Skeletal muscle tissue (tissue), 4 donors: ENCODE data around the gene GLI3. TPM values are rescaled to one million over a fixed set of nuclear protein-coding genes. Genes with fewer than 3 reads are reported as not detected.
A peak's percentile ranks its signal among the peaks of the same experiment; 100 is the strongest.

Experiments
- H3K27ac ChIP-seq: one replicate; pipeline ENCODE4 v1.7.0; 2013; ENCODE audit warnings: mild to moderate bottlenecking, low read depth, low read length, inconsistent platforms
- H3K27me3 ChIP-seq, 3 donors: one replicate each; pipeline ENCODE4 v1.7.0; 2013; ENCODE audit warnings: low read length in 3 of 3; ENCODE audit not compliant: control insufficient read depth in 3 of 3, insufficient read depth in 3 of 3
- H3K36me3 ChIP-seq, 3 donors: one replicate each; pipeline ENCODE4 v1.7.0; 2013; ENCODE audit warnings: low read length in 3 of 3; ENCODE audit not compliant: control insufficient read depth in 3 of 3, insufficient read depth in 3 of 3
- H3K4me1 ChIP-seq, 3 donors: one replicate each; pipeline ENCODE4 v1.7.0; 2013; ENCODE audit warnings: low read length in 3 of 3, mild to moderate bottlenecking in 3 of 3; ENCODE audit not compliant: control insufficient read depth in 3 of 3, insufficient read depth in 3 of 3
- H3K4me3 ChIP-seq, 3 donors: one replicate each; pipeline ENCODE4 v1.7.0; 2013; ENCODE audit warnings: low read length in 3 of 3
- H3K9ac ChIP-seq, 3 donors: one replicate each; pipeline ENCODE4 v1.7.0; 2013; ENCODE audit warnings: low read length in 3 of 3, mild to moderate bottlenecking in 3 of 3, moderate library complexity in 2 of 3, low read depth in 1 of 3
- H3K9me3 ChIP-seq, 3 donors: one replicate each; pipeline ENCODE4 v1.7.0; 2013; ENCODE audit warnings: low read length in 3 of 3; ENCODE audit not compliant: control insufficient read depth in 3 of 3
- total RNA-seq: library from RNA; depleted of rRNA; stranded (reverse); fragments of >200 nt; gene quantifications from one replicate; pipeline ENCODE4 v1.2.3, GENCODE V29; 2014
- donor health status: Osteomylitis.

Gene GLI3
- total RNA-seq, 1 donor from 2014 or later, result 13.6 TPM

DNA sequence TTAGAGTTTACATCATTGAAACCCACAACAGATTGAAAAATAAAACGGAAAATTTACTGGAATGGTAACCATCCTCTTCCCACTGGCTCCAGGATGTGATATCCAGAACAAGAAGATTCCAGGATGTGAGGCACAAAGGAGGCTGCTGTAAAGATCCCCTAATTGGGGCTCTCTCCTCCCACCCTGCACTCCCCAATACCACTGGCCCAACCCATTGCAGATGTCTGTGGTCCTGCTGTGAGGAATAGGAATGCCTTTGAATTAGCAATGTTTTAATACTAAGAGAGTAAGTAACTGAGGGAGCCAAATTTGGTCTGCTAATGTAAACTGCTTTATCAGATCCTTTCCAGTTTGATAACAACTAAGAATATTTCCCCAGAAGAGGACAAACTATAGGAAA is 308.2 kb downstream of the GLI3 start:
- H3K27me3 ChIP-seq, result no peaks in the 10 kb centered on the region
- H3K4me1 ChIP-seq, result no peaks in the 10 kb centered on the region
- H3K4me3 ChIP-seq, result no peak overlapping the region
- H3K27ac ChIP-seq, result no peak overlapping the region
- no peak overlapping the region for H3K9ac ChIP-seq
- H3K9me3 ChIP-seq, result no peaks in the 10 kb centered on the region
- no peaks in the 10 kb centered on the region for H3K36me3 ChIP-seq

DNA sequence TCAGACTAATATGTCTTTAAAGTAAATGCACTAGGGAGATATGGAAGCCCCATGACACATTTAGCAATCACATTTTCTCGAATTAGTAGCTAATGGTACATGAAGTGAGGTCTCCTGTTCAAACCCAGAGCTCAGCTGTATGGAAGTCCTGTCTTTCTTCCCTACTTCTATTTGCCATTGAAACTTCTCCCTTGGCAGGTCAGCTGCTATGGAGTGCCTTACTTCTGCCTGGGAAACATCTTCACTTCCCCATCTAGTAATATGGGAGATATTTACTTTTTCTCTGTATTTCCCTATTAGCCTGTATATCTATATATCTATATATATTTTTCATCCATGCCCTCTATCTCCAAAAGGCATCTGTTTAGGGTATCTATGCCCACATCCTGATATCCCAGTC is 308.8 kb downstream of the GLI3 start:
- Histone ChIP-seq H3K4me1 (no peaks in the 10 kb centered on the region), H3K4me3 (no peak overlapping the region), H3K27ac (no peak overlapping the region), H3K27me3 (no peaks in the 10 kb centered on the region), H3K36me3 (no peaks in the 10 kb centered on the region), H3K9me3 (no peaks in the 10 kb centered on the region), H3K9ac (no peak overlapping the region)

DNA sequence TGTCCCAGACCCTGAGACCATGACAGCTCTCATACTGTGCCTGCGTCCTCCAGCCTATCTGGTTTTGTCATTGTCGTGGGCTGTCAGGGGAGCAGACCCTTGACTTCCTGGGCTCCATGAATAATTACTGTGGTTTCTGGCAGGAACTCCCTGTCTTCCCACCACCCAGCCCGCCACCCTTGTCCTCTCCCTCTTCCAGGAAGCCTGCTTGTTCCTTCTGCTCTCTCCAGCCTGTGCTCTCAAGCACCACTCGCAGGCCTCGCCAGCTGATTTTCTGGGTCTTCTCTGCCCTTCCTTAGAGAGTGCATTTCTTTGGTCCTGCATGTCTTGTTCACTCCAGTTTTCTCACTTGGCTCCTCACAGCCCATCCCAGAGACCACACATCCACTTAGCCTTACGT is 309.6 kb downstream of the GLI3 start:
- Histone ChIP-seq H3K4me3 (no peak overlapping the region), H3K9ac (no peak overlapping the region), H3K27ac (no peak overlapping the region), H3K9me3 (no peaks in the 10 kb centered on the region), H3K27me3 (no peaks in the 10 kb centered on the region), H3K36me3 (no peaks in the 10 kb centered on the region), H3K4me1 (no peaks in the 10 kb centered on the region)

DNA sequence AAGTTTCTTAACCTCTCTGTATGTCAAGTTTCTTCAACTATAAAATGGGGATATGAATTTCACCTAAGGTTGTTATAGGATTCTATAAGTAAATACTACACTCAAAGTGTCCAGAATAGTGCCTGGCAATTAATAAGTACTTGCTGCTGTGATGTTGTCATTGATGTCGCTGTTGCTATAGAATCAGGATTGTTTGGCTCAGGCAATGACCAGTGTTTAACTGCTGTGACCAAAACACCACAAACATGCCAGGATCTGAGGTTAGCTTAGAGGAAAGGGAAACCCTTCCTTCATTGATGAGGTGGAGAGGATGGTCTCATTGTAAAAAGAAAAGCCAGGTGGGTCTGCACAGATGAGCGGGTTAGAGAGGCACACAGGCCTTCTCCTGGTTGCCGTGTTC is 311.1 kb downstream of the GLI3 start:
- H3K36me3 ChIP-seq, result no peaks in the 10 kb centered on the region
- no peaks in the 10 kb centered on the region for H3K9me3 ChIP-seq
- no peak overlapping the region for H3K9ac ChIP-seq
- H3K27ac ChIP-seq, result no peak overlapping the region
- H3K4me3 ChIP-seq, result no peak overlapping the region
- no peaks in the 10 kb centered on the region for H3K27me3 ChIP-seq
- H3K4me1 ChIP-seq, result no peaks in the 10 kb centered on the region

DNA sequence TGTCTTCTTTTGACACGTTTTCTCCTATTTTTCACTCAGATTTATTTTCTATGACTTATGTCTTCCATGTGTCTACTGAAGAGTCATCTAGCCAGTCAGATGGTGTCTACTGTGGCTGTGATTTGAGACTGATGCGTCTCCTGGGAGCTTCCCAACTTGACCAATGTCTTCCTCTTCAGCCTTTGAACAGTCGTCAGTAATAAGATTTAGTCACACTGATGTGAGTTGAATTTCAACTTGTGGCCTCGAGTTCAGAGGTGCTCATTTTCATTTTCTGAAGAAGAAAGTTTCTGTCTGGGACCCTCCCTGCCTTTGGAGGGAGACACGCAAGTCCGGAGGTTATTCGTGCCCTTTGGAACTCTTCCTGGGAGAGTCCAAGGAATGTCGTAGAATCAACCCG is 312.2 kb downstream of the GLI3 start:
- Histone ChIP-seq H3K9ac (no peak overlapping the region), H3K27me3 (no peaks in the 10 kb centered on the region), H3K4me1 (no peaks in the 10 kb centered on the region), H3K4me3 (no peak overlapping the region), H3K36me3 (no peaks in the 10 kb centered on the region), H3K9me3 (no peaks in the 10 kb centered on the region), H3K27ac (no peak overlapping the region)

DNA sequence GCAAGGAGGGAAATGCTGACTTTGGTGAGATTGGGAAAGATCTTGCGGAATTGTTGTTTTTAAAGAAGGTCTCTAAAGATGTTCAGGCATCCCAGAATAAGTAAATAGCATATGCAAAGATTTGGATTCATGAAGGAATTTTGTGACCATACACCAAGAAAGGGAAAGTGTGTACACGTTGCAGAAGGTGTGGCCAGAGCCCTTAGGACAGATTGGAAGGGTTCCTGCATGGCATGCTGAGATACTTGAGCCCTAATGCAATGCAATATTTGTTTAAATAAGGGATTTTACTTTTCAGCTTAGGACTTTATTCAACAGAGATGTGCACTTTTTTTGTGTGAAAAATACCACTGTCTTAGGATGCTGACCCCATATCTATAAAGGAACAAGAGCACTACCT is 314.6 kb downstream of the GLI3 start:
- H3K4me3 ChIP-seq, result no peak overlapping the region
- peaks cover 0 to 2% (median 0%) of the 10 kb centered on the region in 3 donors for H3K27me3 ChIP-seq
- no peaks in the 10 kb centered on the region for H3K9me3 ChIP-seq
- H3K9ac ChIP-seq, result no peak overlapping the region
- H3K4me1 ChIP-seq, result no peaks in the 10 kb centered on the region
- no peaks in the 10 kb centered on the region for H3K36me3 ChIP-seq
- no peak overlapping the region for H3K27ac ChIP-seq

DNA sequence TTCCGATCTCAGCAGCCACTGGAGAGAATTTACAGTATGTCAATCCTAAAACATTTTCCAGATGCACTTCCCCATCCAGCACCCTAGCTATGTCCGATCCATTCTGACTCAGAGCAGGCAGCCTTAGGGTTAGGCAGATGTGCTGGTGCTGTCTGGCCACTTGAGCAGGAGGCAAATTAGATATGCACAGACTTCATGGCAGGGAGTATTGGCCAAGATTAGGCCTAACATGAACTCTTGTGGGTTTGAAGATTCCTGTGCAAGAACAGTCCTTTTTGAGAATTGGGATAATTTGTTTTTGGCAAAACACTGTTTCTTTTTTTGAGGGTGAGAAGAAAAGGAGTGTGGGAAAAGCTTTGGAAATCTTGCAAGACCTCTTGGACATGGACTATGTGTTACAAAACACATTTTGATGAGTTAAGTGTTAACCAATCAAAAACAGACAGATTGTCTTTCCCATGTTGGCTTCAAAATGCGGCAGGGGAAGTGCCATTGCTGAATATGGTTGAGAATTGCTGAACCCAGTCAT is 315.5 kb downstream of the GLI3 start:
- no peak overlapping the region for H3K27ac ChIP-seq
- H3K4me1 ChIP-seq, result peaks cover 0 to 2% (median 0%) of the 10 kb centered on the region in 3 donors
- no peak overlapping the region for H3K4me3 ChIP-seq
- H3K9me3 ChIP-seq, result no peaks in the 10 kb centered on the region
- no peak overlapping the region for H3K9ac ChIP-seq
- no peaks in the 10 kb centered on the region for H3K36me3 ChIP-seq
- H3K27me3 ChIP-seq, result peaks cover 0 to 2% (median 0%) of the 10 kb centered on the region in 3 donors

DNA sequence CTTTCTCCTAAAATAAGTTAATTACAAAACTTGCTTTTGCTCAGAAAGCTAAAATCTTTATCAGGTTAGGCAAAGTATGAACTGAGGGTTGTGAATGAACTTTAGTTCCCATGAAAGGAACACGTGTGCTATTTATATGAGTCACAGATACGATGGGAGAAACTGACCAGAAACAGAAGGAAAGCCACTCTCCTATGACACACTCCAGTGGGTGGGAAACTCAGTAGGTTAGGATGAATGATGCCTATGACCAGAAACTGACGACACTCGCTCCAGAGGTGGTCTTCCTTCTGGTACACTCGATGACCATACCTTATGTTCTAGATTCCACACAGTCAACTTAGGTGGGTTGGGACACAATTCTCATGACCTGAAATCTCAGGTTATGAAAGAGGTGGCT is 318.4 kb downstream of the GLI3 start:
- Histone ChIP-seq H3K27ac (no peak overlapping the region), H3K9me3 (no peaks in the 10 kb centered on the region), H3K9ac (no peak overlapping the region), H3K4me3 (no peak overlapping the region), H3K36me3 (no peaks in the 10 kb centered on the region), H3K27me3 (peaks cover 0 to 2% (median 0%) of the 10 kb centered on the region in 3 donors), H3K4me1 (peaks cover 0 to 5% (median 0%) of the 10 kb centered on the region in 3 donors)

DNA sequence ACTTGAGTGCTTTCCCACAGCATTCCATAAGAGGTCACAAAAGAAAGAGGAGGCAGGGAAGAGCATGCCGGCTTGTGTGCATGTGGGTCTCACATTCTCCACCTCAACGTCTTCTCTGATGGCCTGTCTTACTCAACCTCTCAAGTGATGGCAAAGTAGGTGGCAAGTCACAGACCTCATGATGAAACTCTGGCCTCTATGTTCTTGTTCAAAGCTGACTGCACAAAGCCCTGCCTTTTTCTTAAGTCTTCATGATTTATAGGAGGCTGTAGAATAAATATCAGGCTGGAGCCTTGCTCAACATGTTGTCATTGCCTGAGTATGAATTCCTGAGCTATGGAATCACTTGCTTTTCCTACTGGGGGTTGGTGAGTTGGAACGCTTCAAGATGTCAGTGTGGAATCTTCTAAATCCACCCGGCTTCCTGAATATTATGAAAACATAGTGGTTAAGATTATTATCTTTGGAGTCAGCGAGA is 320.5 kb downstream of the GLI3 start:
- H3K4me1 ChIP-seq, result peaks cover 0 to 5% (median 0%) of the 10 kb centered on the region in 3 donors
- no peaks in the 10 kb centered on the region for H3K36me3 ChIP-seq
- H3K9me3 ChIP-seq, result no peaks in the 10 kb centered on the region
- H3K27ac ChIP-seq, result peak overlapping the region; percentile 44
- no peak overlapping the region for H3K9ac ChIP-seq
- no peak overlapping the region for H3K4me3 ChIP-seq
- peaks cover 0 to 2% (median 0%) of the 10 kb centered on the region in 3 donors for H3K27me3 ChIP-seq

DNA sequence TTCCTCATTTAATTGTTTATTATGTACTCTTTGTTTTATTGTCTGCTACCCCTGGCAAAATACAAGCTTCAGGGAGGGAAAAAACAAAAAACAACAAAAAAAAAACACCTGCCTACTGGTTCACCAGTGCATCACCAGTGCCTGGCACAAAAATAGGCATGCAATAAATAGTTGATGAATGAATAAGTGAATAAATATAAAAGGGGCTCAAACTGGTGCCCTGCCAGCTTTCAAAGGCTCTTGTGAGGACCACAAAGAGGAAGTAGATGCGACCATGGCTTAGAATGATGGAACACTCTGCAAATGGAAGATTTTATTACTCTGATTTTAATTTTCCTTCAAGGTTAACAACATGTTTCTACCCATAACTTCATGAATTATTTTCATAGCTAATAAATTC is 321.1 kb downstream of the GLI3 start:
- Histone ChIP-seq H3K4me1 (peaks cover 0 to 5% (median 0%) of the 10 kb centered on the region in 3 donors), H3K9ac (no peak overlapping the region), H3K9me3 (no peaks in the 10 kb centered on the region), H3K27ac (no peak overlapping the region), H3K27me3 (peaks cover 0 to 2% (median 0%) of the 10 kb centered on the region in 3 donors), H3K36me3 (no peaks in the 10 kb centered on the region), H3K4me3 (no peak overlapping the region)
